ENCODE results near the gene THTPA. TPM values are rescaled to one million over a fixed set of nuclear protein-coding genes. Genes with fewer than 3 reads are reported as not detected.

The THTPA gene
- total and polyA plus RNA-seq, 10 donors = 4.5 to 25.4 (median 17.8) TPM

DNA sequence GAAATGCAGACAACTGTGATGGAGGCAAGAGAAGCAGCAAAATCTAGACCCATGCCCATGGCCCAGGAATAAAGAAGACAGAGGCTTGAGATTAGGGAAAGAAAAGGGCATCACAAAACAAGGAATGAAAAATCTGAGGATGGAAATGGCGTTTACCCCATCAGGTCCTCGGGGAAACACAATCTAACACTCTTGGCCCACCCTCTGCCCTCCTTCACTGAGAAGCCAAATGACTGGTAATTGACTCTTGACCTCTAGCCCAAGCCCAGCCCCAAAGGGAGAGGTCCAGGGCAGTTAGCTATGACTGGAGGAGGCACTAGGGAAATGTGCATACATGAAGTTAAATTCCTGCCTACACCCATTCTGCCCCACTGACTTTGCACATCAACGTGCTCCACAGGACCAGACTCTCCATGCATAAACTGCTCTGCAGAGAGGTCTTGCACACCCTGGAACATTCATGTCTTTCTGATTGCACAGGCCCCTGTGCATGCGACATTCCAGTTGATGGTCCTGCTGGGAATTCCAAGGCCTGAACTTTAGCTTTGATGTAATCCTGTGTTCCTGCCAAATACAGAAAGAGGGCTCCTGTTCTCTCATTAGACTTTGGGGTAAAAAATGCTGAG lies 10.2 kb upstream of the THTPA start:
- intact Hi-C loops (cut with DNase I; ENCODE audit: low total_unique reads) = loop anchor here (5.0 kb wide), 1 partner anchor 74 kb away; no protein-coding TSS in a partner anchor
- H3K4me1 ChIP-seq = peaks cover 0 to 29% (median 12%) of the 10 kb centered on the region in 6 donors
- TF ChIP-seq POLR2A (IDR thresholded peaks at IDR 0.05) = no peak
- TF ChIP-seq POLR2AphosphoS5 (IDR thresholded peaks at IDR 0.05) = no peak
- TF ChIP-seq, protein P1, sequence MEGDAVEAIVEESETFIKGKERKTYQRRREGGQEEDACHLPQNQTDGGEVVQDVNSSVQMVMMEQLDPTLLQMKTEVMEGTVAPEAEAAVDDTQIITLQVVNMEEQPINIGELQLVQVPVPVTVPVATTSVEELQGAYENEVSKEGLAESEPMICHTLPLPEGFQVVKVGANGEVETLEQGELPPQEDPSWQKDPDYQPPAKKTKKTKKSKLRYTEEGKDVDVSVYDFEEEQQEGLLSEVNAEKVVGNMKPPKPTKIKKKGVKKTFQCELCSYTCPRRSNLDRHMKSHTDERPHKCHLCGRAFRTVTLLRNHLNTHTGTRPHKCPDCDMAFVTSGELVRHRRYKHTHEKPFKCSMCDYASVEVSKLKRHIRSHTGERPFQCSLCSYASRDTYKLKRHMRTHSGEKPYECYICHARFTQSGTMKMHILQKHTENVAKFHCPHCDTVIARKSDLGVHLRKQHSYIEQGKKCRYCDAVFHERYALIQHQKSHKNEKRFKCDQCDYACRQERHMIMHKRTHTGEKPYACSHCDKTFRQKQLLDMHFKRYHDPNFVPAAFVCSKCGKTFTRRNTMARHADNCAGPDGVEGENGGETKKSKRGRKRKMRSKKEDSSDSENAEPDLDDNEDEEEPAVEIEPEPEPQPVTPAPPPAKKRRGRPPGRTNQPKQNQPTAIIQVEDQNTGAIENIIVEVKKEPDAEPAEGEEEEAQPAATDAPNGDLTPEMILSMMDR (IDR thresholded peaks at IDR 0.05 in 8 of 11, conservative IDR thresholded peaks at IDR 0.05 in 3 of 11) = no peak
- no peaks in the 10 kb centered on the region for H3K36me3 ChIP-seq
- DNase-seq = no peak
- H3K27ac ChIP-seq = peak overlapping the region in 5 of 8 donors; percentile 8 to 48 (median 46)
- H3K27me3 ChIP-seq (replicated peaks in 1 of 7) = peaks cover 0 to 7% (median 0%) of the 10 kb centered on the region in 7 donors
- no peak overlapping the region for H3K4me3 ChIP-seq
- H3K9me3 ChIP-seq = no peaks in the 10 kb centered on the region
- WGBS, 5 donors = 73 to 86% (median 83%) methylated on average over 4 of the region's 4 CpGs

GRCh38 chr14:23546450-23547035 lies 9.5 kb upstream of the THTPA start:
- no peak overlapping the region for H3K4me3 ChIP-seq
- H3K9me3 ChIP-seq = no peaks in the 10 kb centered on the region
- WGBS, 5 donors = 76 to 86% (median 82%) methylated on average over 10 of the region's 10 CpGs
- H3K36me3 ChIP-seq = no peaks in the 10 kb centered on the region
- H3K27ac ChIP-seq = peak overlapping the region in 1 of 8 donors; percentile 8
- H3K4me1 ChIP-seq = peaks cover 0 to 35% (median 14%) of the 10 kb centered on the region in 6 donors
- TF ChIP-seq POLR2AphosphoS5 (IDR thresholded peaks at IDR 0.05) = no peak
- TF ChIP-seq POLR2A (IDR thresholded peaks at IDR 0.05) = no peak
- TF ChIP-seq, protein P1 (IDR thresholded peaks at IDR 0.05 in 8 of 11, conservative IDR thresholded peaks at IDR 0.05 in 3 of 11) = no peak
- peaks cover 0 to 11% (median 0%) of the 10 kb centered on the region in 7 donors for H3K27me3 ChIP-seq (replicated peaks in 1 of 7)
- intact Hi-C loops (cut with DNase I; ENCODE audit: low total_unique reads) = loop anchor here (5.0 kb wide), 1 partner anchor 74 kb away; no protein-coding TSS in a partner anchor
- no peak for DNase-seq

GRCh38 chr14:23547924-23548323 lies 8.1 kb upstream of the THTPA start:
- peaks cover 0 to 11% (median 0%) of the 10 kb centered on the region in 7 donors for H3K27me3 ChIP-seq (replicated peaks in 1 of 7)
- 46 to 84% (median 59%) methylated on average over 2 of the region's 2 CpGs for WGBS, 5 donors
- H3K27ac ChIP-seq = peak overlapping the region in 2 of 8 donors; percentile 14 to 22
- DNase-seq = no peak
- H3K4me1 ChIP-seq = peaks cover 3 to 44% (median 21%) of the 10 kb centered on the region in 6 donors
- intact Hi-C loops (cut with DNase I; ENCODE audit: low total_unique reads) = loop anchor here (5.0 kb wide), 1 partner anchor 76 kb away; no protein-coding TSS in a partner anchor
- TF ChIP-seq, protein P1 (IDR thresholded peaks at IDR 0.05 in 8 of 11, conservative IDR thresholded peaks at IDR 0.05 in 3 of 11) = no peak
- TF ChIP-seq POLR2A (IDR thresholded peaks at IDR 0.05) = no peak
- no peak for TF ChIP-seq POLR2AphosphoS5 (IDR thresholded peaks at IDR 0.05)
- H3K36me3 ChIP-seq = no peaks in the 10 kb centered on the region
- H3K4me3 ChIP-seq = no peak overlapping the region
- no peaks in the 10 kb centered on the region for H3K9me3 ChIP-seq

Measured in spleen (tissue), 11 donors.